GM18498 (cell line): Measurements from ENCODE around the gene ITPR2.

ENCODE experiments used
- ATAC-seq: cut with Tn5 transposase; IDR thresholded peaks from one replicate; pipeline ENCODE4 v1.9.1; 2021; ENCODE audit warnings: mild to moderate bottlenecking, moderate library complexity; ENCODE audit not compliant: unreplicated experiment

ITPR2 gene

GRCh38 chr12:26711072-26711471, 121.9 kb downstream of the ITPR2 start:
- no peak for ATAC-seq

GRCh38 chr12:26705851-26706250, 127.1 kb downstream of the ITPR2 start:
- no peak for ATAC-seq

- no peak for ATAC-seq
These were observed 128.1 kb downstream of the ITPR2 start for GRCh38 chr12:26704684-26705460.

- no peak for ATAC-seq
These were observed 128.8 kb downstream of the ITPR2 start for GRCh38 chr12:26704214-26704613.

- no peak for ATAC-seq
These were observed 130.3 kb downstream of the ITPR2 start for GRCh38 chr12:26702741-26703140.

- ATAC-seq, result no peak
These were observed 131.3 kb downstream of the ITPR2 start for GRCh38 chr12:26701604-26702215.

DNA sequence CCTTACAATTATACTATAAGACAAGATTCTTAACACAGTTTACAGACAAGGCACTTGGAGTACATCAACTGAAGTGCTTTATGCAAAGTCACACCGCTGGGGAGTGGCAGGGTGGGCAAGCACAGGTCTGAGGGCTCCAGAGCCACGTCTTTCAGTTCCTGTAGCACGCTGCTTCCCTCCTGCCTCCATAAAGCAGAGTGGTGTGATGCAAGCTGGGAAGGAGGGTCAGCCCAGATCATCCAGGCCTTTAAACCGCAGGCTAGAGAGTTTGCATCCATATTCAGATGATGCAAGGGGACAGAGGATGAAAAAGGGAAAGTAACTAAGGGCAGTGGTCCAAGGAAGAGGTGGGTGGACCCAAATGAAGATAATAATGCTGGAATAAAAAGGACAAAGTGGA, 132.6 kb downstream of the ITPR2 start:
- no peak for ATAC-seq

- ATAC-seq, result no peak
These were observed 133.8 kb downstream of the ITPR2 start for GRCh38 chr12:26699237-26699636.

GRCh38 chr12:26698186-26698585, 134.8 kb downstream of the ITPR2 start:
- ATAC-seq, result no peak

DNA sequence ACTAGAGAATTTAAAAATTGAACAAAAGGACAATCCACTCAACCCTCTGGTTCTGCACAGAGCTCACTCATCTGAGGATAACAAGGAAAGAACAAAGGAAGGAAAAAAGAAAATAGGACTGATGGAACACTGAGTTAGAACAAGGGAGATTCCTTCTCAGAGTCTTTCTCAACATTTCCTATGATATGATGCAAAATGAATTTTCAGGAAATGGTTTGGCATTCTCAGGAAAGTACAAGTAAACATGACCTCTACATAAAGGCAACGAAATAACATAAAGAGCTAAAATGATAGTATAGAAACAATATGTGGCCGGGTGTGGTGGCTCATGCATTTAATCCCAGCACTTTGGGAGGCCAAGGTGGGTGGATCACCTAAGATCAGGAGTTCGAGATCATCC, 135.8 kb downstream of the ITPR2 start:
- ATAC-seq, result no peak

GRCh38 chr12:26696613-26697092, 136.3 kb downstream of the ITPR2 start:
- ATAC-seq, result no peak

GRCh38 chr12:26696048-26696612, 136.9 kb downstream of the ITPR2 start:
- no peak for ATAC-seq

- ATAC-seq, result no peak
These were observed 138.6 kb downstream of the ITPR2 start for GRCh38 chr12:26694402-26694801.

DNA sequence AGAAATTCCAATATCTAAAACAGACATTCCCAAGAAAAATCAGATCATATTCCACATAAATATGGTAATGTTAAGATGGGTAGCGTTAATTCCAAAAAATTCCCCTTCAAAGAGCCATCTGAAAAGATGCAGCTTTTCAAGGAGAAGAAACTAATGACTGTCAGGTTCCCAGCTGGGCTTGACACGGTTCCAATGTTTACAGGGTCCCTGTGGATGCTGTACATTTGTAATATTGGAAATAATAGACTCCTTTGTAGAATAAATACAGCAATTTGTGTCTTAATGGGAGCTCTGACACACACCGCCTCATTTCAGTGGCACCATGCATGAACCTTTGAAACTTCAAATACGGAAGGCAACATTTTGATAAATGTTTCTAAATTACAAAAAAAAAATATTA, 140.6 kb downstream of the ITPR2 start:
- no peak for ATAC-seq

DNA sequence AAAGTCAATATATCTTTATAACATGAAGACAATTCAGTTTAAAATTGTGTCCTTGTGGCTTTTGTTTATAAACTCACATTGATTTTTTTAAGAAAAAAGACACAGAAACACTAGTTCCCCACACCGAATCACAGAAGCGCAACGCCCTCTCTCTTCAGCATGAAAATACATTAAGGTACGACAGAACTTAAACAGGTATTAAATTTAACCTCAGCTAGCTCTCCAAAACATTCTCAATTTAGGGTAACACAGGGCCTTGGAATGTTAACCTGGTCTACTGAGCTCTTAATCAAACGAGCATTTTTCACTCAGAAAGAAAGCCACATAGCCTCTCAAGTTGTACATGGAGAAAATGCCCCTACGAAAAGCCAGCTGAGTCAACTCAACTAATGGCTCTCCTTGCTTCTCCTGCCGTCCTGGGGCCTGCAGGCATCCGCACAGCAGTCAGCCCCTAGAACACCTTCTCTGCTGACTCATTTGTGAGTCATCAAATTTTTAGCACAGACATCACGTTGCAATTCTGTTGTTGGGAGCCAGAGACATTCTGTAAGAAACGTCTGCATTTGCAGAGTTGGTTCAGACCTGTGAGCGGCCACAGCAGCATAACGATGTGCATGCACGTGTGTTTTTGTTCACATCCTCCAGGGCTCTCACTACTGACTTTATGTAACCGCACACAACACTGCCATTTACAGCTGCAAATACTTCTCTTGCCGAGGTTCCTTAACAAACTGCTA, 141.6 kb downstream of the ITPR2 start:
- no peak for ATAC-seq

DNA sequence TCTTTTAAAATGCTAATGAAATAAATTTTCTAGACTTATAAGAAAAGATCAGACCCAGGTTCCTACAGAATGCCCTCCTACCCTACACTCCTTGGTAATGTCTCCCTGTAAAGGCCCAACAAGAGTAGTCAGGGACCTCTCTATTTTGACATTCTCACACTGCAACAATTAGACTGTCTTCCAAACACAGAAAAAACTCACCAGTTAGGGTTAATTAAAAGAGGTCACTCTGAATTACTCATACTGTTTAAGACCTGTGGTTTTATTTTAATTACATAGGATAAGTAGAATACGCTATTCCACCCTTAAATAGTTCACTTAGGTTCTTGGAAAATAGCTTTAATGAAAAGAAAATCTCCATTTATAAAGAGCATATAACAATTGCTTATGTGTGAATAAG, 142.4 kb downstream of the ITPR2 start:
- no peak for ATAC-seq

DNA sequence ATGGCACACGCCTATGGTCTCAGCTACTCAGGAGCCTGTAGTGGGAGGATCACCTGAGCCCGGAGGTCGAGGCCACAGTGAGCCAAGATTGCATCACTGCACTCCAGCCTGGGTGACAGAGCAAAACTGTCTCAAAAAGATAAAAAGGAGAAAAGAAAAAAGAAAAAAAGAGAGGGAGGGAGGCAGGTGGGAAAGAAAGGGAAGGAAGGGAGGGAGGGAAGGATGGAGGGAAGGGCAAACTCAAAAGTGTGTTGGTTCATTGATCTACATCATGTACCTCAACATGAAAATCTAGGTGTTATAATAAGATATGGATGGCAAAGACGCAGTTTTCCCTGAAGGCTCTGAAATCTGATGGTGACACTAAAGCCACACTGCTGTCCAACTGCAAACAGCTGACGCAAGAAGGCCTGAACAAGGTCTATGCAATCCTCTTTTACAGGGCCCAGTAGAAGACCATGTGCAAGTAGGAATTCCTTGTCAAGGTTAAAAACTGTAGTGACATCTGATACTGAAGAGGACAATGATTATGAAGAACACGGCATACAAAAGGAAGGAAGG, 143.6 kb downstream of the ITPR2 start:
- ATAC-seq, result no peak

DNA sequence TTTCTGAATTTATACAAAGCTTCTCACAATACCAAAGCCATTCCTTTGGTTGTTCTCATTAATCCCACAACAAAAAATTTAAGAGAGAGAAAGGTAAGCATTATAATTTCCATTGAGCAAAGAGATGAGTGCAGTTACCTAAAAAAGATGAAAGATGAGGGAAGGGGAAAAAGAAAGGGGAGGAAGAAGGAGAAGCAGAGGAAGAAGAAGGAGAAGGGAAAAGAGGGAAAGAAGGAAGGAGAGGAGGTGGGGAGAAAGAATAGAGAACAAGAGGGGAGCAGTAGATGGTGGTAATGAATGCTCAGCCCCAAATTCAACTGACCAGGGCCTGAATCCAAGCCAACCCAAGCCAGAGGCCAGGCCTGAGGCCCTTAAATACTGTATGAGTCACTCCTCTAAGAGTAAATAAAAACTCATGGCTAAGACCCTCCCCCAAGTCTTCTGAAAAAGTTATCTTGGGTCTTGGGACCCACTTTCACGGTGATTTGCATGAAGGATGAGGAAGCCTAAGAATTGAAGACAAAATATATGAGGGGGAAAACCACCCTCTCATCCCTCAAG, 144.6 kb downstream of the ITPR2 start:
- no peak for ATAC-seq

- ATAC-seq, result no peak
These were observed 146.6 kb downstream of the ITPR2 start for GRCh38 chr12:26686408-26686807.

GRCh38 chr12:26684101-26684500, 148.9 kb downstream of the ITPR2 start:
- no peak for ATAC-seq

DNA sequence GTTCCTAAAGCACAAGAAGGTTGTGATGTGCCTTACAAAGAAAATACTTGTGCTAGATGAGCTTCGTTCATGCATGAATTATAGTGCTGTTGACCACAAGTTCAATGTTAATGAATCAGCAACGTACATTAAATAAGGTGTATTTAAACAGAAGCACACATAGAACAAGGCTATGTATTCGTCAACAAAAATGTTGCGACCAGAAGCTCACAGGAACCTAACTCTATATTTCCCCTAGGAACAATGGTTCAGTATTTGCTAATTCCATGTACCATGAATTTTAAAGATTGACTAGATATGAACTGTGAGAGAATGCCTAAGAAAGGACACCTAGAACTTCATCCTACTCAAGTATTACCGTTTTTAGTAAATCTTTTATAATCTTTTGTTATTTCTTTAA, 149.6 kb downstream of the ITPR2 start:
- ATAC-seq, result no peak
